Limb (tissue), 2 donors: ENCODE measurements around the gene NUSAP1.
"Not testable (repeated sequence)": the region's sequence is repeated elsewhere in the genome, so short reads cannot be mapped to it uniquely, and the experiment has no call there.

ENCODE experiments used
- DNase-seq, 2 donors: peaks; one replicate each; pipeline ENCODE4 v3.0.0-alpha.2; 2016; ENCODE audit errors: extremely low spot score in 2 of 2

The NUSAP1 gene

GRCh38 chr15:41411441-41411840, 78.8 kb downstream of the NUSAP1 start:
- DNase-seq = no peak

- DNase-seq = no peak
Observed at GRCh38 chr15:41416128-41416741, 83.6 kb downstream of the NUSAP1 start.

- DNase-seq = peak; percentile 90 to 99
Observed at GRCh38 chr15:41416742-41417417, 84.2 kb downstream of the NUSAP1 start, which contains the start of gene RTF1. TSS of gene RTF1 (plus strand) at chr15:41417095. CDS start at chr15:41417116, 21 bp downstream.

- peak in 1 of 2 donors; percentile 7 for DNase-seq
Observed at GRCh38 chr15:41417418-41418195, 84.9 kb downstream of the NUSAP1 start.

- DNase-seq = no peak
Observed at GRCh38 chr15:41423979-41424659, 91.4 kb downstream of the NUSAP1 start.

DNA sequence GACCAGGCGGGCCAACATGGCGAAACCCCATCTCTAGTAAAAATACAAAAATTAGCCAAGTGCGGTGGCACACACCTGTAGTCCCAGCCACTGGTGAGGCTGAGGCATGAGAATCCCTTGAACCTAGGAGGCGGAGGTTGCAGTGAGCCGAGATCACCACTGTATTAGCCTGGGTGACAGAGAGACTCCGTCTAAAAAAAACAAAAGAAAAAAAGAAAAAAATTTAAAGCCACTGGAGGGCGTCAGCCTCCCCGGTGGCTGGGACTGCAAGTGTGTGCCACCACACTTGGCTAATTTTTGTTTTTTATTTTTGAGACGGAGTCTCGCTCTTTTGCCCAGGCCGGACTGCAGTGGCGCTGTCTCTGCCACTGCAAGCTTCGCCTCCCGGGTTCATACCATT, 92.1 kb downstream of the NUSAP1 start:
- no peak for DNase-seq

DNA sequence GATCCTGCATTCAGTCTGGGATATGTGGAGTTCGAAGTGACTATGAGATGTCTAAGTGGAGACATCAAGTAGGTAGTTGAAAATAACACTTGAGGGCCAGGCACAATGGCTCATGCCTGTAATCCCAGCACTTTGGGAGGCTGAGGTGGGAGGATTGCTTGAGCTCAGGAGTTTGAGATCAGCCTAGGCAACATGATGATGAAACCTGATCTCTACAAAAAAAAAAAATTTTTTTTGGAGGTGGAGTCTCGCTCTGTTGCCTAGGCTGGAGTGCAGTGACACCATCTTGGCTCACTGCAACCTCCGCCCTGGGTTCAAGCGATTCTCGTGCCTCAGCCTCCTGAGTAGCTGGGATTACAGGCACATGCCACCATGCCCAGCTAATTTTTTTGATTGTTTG, 93.2 kb downstream of the NUSAP1 start:
- DNase-seq = not testable (repeated sequence)

- no peak for DNase-seq
Observed at GRCh38 chr15:41429003-41429890, 96.6 kb downstream of the NUSAP1 start.
